NCI-H526 treated with DMSO at 0.1 percent for 48 hours (cell line): ENCODE measurements around the gene NPM3.

Source experiments
- DNase-seq: peaks from one replicate; lab custom pipeline; 2025; lab: John Stamatoyannopoulos, UW

NPM3 gene, protein sequence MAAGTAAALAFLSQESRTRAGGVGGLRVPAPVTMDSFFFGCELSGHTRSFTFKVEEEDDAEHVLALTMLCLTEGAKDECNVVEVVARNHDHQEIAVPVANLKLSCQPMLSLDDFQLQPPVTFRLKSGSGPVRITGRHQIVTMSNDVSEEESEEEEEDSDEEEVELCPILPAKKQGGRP

GRCh38 chr10:101782811-101783735, at the start of gene NPM3:
Gene NPM3 (minus strand): TSS chr10:101783446. CDS start chr10:101783390, 56 bp downstream.
- peak; percentile 39 for DNase-seq

DNA sequence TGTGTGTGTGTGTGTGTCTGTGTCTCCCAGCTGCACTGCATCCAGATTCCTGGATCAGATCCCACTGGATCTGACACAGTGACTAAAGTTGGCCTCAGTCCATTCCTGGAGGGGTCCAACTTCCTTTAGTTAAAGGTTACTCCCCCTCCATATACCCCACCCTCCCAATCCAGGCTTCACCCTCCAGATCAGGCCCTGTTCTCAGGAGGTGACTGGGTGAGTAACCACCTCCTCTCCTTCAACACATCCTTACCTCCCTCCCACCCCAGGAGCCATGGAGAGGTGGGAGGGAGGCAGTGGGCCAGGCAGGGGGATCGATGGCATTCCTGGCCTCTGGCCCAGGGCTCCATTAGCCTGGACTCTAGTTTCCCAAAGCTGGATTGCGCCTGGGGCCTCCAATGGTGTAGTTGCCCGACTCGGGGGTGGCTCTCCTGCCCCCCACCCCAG, 49.1 kb upstream of the NPM3 start:
- DNase-seq, result no peak

DNA sequence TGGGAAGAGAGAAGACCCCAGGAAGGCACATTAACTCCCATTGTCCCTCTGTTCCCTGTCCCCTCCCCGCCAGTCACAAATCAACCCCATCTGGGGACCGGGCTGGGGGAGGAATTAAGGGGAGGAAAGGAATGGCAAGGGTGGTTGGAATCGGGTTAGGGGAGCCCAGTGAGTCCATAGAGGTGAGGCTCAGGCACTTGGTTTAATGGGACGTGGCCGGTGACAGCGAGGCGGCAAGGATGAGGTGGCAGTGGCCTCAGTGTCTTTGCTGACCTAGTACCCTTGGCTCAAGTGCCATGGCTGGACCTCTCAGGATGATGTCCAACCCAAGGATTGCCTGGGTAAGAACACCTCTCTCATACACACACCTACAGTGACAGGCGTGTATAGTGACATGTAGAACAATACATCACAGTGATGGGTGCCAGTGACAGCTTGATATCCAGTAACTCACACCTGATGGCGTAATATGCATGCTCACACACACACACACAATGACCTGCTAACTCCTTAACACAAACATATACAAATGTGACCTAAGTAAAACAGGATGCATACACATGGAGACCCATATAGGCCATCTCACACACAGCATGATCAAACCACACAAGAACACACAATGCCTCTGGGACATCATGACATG, 48.0 kb upstream of the NPM3 start:
- DNase-seq, result no peak

DNA sequence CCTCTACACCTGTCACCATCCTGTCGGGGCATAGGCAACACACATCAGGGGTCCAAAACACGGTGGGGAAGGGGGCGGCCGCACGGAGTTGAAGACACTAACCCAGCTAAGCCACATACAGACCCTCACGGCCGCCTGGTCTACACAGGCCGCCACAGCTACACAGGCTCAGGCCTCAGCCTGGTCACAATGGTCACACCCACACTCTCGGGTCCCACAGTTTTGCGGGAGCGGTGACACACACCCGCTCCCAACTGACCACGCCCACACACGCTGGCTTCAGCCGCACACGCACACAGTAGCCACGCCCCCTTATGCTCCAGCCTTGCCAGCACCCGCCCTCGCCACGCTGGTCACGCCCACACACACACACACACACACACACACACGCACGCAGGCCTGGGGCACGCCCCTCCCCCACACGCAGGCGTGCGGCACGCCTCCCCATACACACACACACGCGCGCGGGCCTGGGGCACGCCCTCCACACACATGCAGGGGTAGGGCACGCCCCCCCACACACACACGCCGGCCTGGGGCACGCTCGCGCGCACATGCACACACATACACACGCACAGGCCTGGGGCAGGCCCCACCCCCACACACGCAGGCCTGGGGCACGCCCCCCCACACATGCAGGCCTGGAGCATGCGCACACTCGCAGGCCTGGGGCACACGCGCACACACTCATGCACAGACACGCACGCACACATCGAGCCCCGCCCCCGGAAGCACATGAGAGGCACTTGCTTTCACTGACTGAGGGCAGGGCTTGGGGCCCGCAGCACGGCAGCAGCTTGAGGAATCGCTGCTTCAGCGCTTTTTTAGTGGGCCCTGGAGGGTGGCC, 47.3 kb upstream of the NPM3 start:
- DNase-seq, result peak; percentile 67

GRCh38 chr10:101829561-101830315, 46.5 kb upstream of the NPM3 start:
- DNase-seq, result peak; percentile 54

GRCh38 chr10:101828766-101829551, 45.7 kb upstream of the NPM3 start:
- DNase-seq, result no peak

DNA sequence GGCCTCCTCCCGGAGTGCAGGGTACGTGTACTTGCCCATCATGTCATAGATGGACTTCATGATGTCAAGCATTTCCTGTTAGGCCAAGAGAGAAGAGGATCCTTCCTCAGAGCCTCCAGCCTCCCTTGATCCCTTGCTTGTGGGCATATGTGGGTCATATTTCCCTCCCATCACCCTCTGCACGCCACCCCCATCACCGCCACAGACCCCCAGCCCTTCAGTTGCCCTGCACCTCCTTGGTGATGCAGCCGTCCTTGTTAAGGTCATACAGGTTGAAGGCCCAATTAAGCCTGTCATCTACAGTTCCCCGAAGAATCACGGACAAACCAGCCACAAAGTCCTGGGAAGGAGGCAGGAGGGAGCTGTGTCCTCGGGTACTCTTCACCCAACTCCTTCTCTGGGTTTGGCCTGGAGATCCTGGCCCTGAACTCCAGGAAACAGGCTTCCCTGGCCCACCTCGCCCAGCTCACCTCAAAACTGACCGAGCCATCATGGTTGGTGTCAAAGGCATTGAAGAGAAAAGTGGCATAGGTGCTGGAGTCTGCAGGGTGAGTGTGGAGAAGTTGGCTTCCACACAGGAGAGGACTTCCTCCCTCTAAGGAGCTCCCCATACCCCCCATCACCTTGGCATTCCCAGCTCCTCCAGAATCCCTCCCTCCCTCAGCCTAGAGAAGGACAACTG, 44.8 kb upstream of the NPM3 start:
- no peak for DNase-seq

DNA sequence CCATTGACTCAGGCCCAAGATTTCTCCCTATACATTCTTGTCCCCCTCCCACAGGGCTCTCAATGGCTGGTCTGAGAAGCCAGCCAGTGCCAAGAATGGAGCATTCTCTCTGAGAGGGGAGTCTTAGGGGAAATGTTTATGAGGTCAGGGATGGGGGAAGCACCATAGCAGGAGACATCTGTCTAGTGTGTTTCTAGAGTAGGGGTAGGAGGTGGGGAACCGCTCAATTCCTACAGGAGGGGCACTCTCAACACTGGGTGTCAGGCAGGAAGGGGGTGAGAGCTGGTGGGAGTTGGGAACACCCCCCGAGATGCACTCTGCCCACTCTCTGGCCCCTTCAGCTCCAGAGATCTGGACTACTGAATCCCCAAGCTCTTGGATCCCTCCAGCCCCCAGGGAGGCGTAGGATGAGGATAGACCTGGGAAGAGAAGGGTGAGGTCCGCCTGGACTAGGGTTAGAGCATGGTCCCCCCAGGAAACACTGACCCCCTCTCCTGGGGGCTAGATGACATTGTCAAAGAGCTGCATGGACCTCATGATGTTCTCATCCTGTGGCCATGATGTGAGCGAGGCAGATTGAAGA, 43.7 kb upstream of the NPM3 start:
- DNase-seq, result no peak

GRCh38 chr10:101824736-101825135, 41.5 kb upstream of the NPM3 start:
- DNase-seq, result no peak

DNA sequence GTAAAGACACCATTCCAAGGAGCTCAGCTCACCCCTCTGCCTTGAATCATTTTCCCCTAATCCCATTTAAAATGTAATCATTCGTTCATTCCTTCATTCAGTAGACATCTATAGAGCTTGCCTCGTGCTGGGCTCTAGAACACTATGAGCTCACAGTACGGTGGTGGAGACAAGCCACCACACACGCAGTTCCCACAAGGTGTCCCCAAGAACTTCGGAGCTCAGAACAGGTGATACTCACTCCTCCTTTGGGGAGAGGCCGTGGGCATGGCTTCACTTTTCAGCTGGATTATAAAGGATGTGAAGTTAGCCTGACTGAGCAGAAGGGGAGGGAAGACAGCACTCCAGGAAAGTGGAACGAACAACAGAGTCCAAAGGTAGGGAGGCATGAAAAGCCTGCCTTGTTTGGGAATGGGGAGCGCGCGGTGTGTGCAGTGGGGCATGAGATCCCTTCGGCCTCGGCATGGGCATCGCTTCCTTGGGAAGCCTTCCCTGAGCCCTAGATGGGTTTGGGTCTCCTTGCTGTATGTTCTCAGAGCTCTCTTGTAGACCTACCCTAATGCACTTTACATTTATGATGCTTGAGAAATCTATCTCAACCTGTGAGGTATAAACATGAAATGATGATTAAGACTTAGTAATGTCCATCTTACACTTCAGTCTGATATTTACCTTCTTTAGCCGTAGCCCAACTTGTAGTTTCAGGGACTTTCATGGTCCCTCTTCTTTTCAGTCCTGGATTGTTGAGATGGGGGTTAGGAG, 35.8 kb upstream of the NPM3 start:
- DNase-seq, result peak; percentile 76

DNA sequence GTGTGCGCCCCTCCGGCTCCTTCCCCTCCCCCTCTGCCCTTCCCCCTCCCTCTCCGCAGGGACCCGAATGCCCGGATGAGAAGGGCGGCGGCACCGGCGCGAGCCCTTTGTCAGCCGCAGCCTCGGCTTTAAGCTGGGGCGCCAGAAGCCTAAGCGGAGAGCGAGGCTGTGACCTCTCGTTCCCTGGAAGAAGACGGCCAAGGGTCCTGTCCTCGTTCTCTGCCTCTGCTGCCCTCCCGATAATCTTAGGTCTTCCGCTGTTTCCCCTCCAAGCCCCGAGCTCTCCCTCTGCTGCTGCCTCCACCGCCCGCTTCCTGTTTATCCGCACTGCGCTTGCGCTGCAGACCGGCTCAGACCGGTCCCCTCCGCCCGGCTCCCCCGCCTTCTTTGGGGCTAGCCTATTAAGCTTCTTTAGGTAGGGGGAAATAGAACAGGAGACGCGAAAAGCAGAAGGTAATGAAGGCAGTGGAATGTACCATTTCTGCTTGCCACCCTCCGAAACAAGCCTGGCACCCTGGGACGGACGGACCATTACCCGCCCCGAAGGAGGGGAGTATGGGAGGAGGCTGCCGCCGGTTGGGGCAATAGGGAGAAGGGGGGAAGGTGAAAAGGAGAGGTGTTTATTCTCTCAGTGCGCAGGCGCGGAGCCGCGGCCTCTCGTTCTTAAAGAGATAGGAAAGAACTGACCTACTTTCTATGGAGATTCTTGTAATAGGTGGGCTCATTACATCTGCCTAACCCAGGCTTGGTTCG, 35.0 kb upstream of the NPM3 start, which contains the start of gene OGA:
TSS of gene OGA (minus strand) at position 326 of the 753 bp plus-strand sequence. CDS start 422 bp downstream, outside the sequence.
- DNase-seq, result peak; percentile 96

GRCh38 chr10:101817337-101818118, 34.3 kb upstream of the NPM3 start:
- DNase-seq, result no peak

GRCh38 chr10:101816913-101817336, 33.7 kb upstream of the NPM3 start:
- no peak for DNase-seq

- DNase-seq, result no peak
Measured at GRCh38 chr10:101816376-101816775, 33.1 kb upstream of the NPM3 start.

- no peak for DNase-seq
Measured at GRCh38 chr10:101814466-101815071, 31.3 kb upstream of the NPM3 start.

DNA sequence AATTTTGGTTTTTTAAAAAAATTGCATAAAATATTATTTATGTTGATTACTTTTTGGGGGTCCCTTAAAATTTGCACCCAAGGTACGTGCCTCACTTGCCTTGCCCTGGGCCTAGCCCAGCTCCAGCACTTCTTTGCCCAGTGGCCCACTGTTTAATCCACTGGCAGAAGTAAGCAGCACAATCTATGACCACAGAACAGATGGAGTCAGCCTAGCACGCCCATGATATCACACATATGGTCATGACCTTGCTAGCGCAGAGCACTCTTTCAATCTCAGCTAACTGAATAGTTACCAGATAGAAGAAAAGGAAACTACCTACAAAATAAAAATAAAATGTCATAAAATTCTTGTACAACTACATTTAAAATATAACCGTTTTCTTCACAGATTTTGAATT, 29.4 kb upstream of the NPM3 start:
- no peak for DNase-seq
